Adipocyte (in vitro differentiated cells): Measurements from ENCODE around the gene FGF18.
A peak's percentile ranks its signal among the peaks of the same experiment; 100 is the strongest.

Source experiments
- DNase-seq: peaks from one replicate; pipeline ENCODE4 v3.0.0-alpha.2; 2015; ENCODE audit warnings: low read depth
- H3K27me3 ChIP-seq: replicated peaks from 2 replicates; pipeline ENCODE4 v1.7.0; 2013; ENCODE audit warnings: mild to moderate bottlenecking, low read length, moderate library complexity; ENCODE audit not compliant: control insufficient read depth, insufficient read depth
- H3K36me3 ChIP-seq: 2 replicates; pipeline ENCODE4 v1.7.0; 2013; ENCODE audit warnings: low read length, mild to moderate bottlenecking, moderate library complexity; ENCODE audit not compliant: control insufficient read depth, insufficient read depth, severe bottlenecking
- H3K4me1 ChIP-seq: 2 replicates; pipeline ENCODE4 v1.7.0; 2013; ENCODE audit warnings: mild to moderate bottlenecking, low read length, moderate library complexity; ENCODE audit not compliant: control insufficient read depth, insufficient read depth
- H3K4me3 ChIP-seq: 2 replicates; pipeline ENCODE4 v1.7.0; 2013; ENCODE audit warnings: mild to moderate bottlenecking, low read length, moderate library complexity
- H3K9ac ChIP-seq: 2 replicates; pipeline ENCODE4 v1.7.0; 2013; ENCODE audit warnings: mild to moderate bottlenecking, low read length, moderate library complexity
- H3K9me3 ChIP-seq: 2 replicates; pipeline ENCODE4 v1.7.0; 2013; ENCODE audit warnings: mild to moderate bottlenecking, low read length, moderate library complexity; ENCODE audit not compliant: control insufficient read depth

Gene FGF18

DNA sequence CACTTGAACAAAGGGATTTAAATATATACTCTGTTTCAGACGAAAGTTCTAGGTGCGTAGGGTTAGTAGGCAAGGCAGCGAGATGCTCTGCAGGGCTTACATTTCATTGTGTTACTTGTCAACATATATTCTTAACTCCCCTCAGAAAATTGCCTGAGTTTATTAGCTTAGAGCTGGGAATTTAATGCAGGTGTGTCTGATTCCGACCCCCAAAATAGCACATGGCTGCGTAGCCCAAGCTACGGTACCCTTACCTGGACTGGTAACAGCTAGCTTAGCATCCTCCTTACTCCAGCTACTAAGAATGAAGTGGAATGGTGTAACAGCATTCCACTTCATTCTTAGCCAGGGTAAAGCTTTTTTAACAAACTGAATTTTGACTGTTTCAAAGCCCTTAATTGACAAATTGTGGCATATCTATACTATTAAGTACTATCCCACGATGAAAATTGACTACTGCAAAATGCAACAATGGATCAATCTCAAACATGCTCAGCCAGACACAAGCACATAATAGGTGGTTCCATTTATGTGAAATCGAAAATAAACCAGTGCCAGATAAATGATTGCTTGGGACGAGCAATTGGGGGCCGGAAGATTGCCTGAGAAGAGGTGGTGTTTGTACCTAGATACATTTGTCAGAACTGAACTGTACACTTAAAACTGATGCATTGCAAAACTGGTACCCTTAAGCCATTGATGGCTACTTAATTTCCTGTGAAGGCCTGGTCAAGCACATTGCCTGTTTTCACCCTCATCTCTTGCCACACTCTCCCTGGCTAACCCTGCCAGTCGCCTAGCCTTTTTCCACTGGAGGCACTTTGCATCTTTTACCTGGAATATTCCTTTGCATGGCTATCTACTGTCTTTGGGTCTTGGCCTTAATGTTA lies 3.0 kb upstream of the FGF18 start:
- H3K36me3 ChIP-seq: peaks cover 38% of the 10 kb centered on the region
- no peak for DNase-seq
- H3K4me3 ChIP-seq: no peak overlapping the region
- no peaks in the 10 kb centered on the region for H3K27me3 ChIP-seq
- H3K4me1 ChIP-seq: peaks cover 23% of the 10 kb centered on the region
- no peak overlapping the region for H3K9ac ChIP-seq
- no peaks in the 10 kb centered on the region for H3K9me3 ChIP-seq

DNA sequence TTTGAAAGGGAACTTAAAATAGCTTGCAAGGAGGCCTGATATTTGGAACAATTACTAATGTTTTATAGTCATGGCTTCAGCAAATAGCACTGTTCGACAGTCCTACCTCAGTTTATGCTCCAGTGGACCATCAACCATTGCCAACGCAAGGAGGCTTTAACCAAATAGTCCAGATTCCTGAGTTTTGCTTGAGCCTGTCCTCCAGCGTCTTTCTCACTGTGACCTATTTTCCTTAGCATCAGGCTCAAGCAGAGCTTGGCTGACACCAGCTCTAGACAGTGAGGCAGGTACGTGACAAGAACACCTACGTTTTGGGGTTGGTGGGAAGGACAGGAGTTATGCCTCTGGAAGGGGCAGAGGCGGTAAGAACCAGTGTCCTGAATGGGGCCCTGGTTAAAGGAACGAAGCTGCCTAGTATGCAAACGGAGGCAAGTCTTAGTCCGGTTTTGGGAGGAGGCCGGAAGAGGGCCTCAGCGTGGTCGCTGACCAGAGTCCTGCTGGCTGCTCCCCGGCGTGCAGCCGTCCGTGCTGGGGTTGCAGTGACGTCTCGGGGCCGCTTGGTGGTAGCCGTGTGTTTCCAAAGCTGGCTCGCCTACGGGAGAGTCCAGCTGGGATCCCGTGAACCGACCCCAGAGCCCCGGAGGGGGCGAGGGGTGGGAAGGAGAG lies 998 bp upstream of the FGF18 start:
- H3K9me3 ChIP-seq: no peaks in the 10 kb centered on the region
- peaks cover 25% of the 10 kb centered on the region for H3K4me1 ChIP-seq
- DNase-seq: peak; percentile 94
- H3K27me3 ChIP-seq: no peaks in the 10 kb centered on the region
- peak overlapping the region; percentile 69 for H3K4me3 ChIP-seq
- no peak overlapping the region for H3K9ac ChIP-seq
- H3K36me3 ChIP-seq: peaks cover 18% of the 10 kb centered on the region

DNA sequence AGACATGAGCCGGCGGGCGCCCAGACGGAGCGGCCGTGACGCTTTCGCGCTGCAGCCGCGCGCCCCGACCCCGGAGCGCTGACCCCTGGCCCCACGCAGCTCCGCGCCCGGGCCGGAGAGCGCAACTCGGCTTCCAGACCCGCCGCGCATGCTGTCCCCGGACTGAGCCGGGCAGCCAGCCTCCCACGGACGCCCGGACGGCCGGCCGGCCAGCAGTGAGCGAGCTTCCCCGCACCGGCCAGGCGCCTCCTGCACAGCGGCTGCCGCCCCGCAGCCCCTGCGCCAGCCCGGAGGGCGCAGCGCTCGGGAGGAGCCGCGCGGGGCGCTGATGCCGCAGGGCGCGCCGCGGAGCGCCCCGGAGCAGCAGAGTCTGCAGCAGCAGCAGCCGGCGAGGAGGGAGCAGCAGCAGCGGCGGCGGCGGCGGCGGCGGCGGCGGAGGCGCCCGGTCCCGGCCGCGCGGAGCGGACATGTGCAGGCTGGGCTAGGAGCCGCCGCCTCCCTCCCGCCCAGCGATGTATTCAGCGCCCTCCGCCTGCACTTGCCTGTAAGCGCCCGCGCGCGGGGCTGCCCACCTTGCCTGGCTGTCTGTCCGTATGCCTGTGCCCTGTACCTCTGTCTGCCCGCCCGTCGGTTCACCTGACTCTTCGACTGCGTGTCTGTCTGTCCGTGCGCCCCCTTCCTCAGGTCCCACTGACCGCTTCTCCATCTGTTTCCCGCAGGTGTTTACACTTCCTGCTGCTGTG lies 412 bp downstream of the FGF18 start:
- DNase-seq: peak; percentile 71
- Histone ChIP-seq H3K36me3 (peaks cover 6% of the 10 kb centered on the region), H3K9ac (no peak overlapping the region), H3K4me1 (peaks cover 25% of the 10 kb centered on the region), H3K27me3 (no peaks in the 10 kb centered on the region), H3K4me3 (peak overlapping the region; percentile 60), H3K9me3 (no peaks in the 10 kb centered on the region)

DNA sequence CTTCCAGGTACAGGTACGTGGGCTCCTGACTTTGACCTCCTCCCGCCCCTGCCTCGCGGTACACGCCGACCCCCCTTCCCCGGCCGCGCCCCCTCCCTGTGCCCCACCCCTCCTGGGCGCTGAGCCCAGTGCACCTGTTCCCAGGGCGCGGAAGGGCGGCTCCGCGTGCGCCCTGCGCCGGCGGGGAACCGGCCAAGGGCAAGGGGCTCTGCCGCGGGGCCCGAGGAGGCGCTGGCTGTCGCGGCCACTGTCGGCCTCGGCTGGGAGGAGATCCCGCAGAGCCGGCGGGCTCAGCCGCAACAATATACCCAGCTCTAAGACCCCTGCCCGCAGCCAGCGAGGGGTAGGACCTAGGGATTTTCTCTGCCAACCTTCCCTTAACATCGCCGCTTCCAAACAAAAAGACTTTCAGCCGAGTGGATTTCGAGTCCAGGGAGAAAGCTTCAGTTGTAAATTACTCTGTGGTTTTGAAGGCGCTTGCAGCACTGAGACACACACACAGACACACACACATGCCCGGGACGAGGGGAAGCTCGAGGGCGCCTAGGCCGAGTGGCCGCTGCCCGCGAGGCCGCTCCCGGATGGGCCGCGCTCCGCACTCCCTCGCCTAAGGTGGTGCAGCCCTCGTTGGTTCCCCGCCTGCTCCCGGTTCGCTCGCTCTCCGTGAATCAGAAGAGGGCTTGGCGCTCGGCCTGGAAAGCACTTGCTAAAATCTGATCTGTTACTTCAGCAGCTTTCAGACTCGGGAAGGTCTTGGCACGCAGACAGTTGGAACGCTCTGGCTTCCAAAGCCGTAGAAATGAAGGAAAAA lies 1.2 kb downstream of the FGF18 start:
- Histone ChIP-seq H3K4me3 (peak overlapping the region; percentile 68), H3K36me3 (peaks cover 6% of the 10 kb centered on the region), H3K4me1 (peaks cover 22% of the 10 kb centered on the region), H3K27me3 (no peaks in the 10 kb centered on the region), H3K9ac (no peak overlapping the region), H3K9me3 (no peaks in the 10 kb centered on the region)
- DNase-seq: peak; percentile 89

DNA sequence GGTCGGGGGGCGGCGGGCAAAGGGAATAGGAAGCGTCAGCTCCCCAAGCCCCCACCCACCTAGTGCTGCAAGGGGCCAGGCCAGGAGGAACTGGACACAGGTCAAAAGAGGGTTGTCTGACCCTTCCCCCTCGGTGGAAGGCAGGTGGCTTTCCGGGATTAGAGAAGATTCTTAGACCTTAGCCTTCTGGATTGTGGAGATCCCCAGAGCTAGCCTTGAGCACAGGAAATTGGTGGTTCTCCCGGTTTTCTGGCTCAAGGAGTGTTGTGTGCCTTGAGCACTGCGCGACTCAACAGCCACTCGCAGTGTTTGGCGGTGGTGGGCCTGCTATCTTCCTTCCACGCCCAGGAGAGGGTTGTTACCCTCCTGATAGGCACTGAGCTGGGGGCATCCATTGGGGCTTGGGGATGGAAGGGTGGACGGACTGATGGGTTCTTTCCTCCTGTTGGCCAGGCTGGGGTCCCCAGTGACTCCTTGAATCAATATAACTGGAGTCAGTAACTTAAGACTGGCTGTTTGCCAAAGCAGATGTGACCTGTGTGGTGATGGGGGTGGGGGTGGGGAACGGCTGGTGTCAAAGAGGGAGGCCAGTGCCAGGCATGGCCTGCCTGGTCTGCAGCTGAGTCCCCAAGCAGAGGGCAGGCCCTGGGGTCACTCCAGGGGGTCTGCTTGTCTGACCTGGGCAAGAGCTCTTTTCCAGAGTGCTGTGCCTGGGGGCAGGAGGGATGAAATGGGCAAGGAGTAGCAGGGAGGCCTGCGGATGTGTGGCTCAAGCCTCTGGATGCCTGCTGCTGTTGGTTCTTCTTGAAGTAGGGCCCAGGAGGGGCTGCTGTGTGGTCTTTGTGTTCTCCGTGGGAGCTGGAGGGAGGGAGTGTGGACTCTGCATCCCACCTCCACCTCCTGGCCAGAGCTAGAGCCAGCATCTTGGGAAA lies 2.1 kb downstream of the FGF18 start:
- Histone ChIP-seq H3K4me1 (peaks cover 22% of the 10 kb centered on the region), H3K4me3 (peak overlapping the region; percentile 68), H3K9me3 (no peaks in the 10 kb centered on the region), H3K27me3 (no peaks in the 10 kb centered on the region), H3K36me3 (no peaks in the 10 kb centered on the region), H3K9ac (no peak overlapping the region)
- DNase-seq: no peak

DNA sequence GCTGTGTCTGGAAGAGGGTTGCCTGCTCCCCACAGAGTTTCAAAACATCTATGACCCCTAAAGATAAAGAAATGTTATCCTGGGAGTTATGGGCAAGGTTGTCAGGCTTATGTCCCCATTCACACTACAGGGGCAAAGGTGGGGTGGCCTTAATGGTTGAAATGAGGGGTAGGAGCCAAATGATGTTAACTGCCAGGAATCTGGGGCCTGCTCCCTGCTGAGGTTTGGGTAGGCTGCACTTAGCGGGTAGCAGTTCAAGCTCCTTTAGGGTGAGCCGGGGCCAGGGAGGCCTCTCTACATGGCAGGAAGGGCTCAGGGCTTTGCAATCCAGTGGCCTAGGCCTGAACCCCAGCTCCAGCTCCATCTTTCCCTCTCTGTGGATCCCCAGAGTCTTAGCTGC lies 3.0 kb downstream of the FGF18 start:
- Histone ChIP-seq H3K36me3 (no peaks in the 10 kb centered on the region), H3K27me3 (no peaks in the 10 kb centered on the region), H3K4me3 (no peak overlapping the region), H3K9me3 (no peaks in the 10 kb centered on the region), H3K9ac (no peak overlapping the region), H3K4me1 (peaks cover 22% of the 10 kb centered on the region)
- DNase-seq: no peak

DNA sequence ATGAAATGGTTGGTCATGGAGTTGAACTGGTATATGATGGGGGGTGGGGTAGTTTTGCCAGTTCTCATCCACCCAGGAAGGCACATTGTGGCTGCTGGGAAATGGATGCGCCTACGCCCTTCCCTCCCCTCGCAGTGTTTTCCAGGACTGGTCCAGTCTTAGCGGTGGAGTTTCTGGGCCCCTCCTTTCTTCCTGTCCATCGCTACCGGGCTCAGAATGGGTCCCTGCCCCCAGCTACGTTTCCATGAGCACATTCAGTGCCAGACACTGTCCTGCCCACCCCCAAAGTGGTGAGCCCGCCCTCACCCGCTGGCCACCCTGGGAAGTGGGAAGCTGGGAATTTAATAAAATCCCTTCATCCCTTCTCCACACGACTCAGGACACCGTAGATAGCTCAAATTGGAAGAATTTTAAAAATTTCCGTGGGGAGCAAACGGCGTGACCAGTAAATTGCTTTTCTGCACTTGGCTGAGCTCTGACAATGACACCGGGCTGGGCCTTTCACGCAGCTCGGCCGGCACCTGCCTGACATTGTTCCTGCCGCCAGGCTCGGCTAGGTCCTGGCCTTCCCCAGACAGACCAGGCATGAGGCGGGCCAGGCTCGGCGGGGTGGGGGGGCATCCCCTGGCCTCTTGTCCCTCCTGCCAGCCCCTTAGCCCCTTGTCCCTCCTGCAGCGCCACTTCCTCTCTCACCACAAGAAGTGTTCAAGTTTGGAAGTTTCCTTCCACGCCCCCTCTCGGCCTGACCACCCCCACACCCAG lies 3.6 kb downstream of the FGF18 start:
- no peaks in the 10 kb centered on the region for H3K9me3 ChIP-seq
- H3K4me3 ChIP-seq: no peak overlapping the region
- peaks cover 22% of the 10 kb centered on the region for H3K4me1 ChIP-seq
- H3K27me3 ChIP-seq: no peaks in the 10 kb centered on the region
- DNase-seq: no peak
- H3K9ac ChIP-seq: no peak overlapping the region
- no peaks in the 10 kb centered on the region for H3K36me3 ChIP-seq

DNA sequence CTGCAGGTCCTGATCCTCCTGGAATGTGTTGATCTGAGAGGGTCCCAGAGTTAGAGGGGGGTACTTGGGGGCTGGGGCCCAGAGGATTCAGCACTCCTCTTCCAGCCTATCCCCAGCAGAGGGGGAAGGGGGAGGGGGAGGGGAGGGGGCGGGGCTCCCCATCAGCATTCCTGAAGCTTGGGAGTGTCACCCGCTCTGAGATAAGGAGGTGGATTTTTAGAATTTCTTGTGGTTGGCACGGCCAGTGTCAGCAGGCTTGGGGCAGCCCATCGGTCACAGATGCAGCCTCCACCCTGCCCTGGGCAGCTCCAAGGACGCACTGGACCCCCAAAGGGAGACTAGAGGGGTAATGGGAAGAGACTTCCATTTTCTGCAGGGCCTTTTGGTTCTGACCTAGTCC lies 5.3 kb downstream of the FGF18 start:
- Histone ChIP-seq H3K27me3 (no peaks in the 10 kb centered on the region), H3K4me1 (peaks cover 13% of the 10 kb centered on the region), H3K9ac (no peak overlapping the region), H3K36me3 (no peaks in the 10 kb centered on the region), H3K4me3 (no peak overlapping the region), H3K9me3 (no peaks in the 10 kb centered on the region)
- DNase-seq: no peak

DNA sequence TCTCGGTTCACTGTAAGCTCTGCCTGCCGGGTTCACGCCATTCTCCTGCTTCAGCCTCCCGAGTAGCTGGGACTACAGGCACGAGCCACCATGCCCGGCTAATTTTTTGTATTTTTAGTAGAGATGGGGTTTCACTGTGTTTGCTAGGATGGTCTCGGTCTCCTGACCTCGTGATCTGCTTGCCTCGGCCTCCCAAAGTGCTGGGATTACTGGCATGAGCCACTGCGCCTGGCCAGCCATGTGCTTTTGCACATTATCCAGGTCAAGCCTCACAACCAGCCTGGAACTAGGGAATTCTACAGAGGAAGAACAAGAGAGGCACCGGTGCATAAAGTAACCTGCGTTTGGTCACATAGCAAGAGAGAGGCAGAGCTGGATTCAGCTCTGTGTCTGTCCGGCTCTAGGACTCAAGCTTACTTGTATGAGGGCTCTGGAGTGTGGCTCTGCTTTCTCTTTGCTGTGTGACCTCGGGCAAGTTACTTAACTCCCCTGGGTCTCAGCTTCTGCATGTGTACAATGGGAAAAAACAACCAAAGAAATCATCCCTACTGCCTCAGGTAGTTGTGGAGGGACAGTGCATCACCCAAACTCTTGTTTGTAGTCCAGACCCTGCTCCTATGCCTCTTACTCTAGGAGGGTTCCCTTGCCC lies 6.3 kb downstream of the FGF18 start:
- no peaks in the 10 kb centered on the region for H3K9me3 ChIP-seq
- H3K9ac ChIP-seq: no peak overlapping the region
- no peak overlapping the region for H3K4me3 ChIP-seq
- no peak for DNase-seq
- no peaks in the 10 kb centered on the region for H3K27me3 ChIP-seq
- no peaks in the 10 kb centered on the region for H3K36me3 ChIP-seq
- H3K4me1 ChIP-seq: peaks cover 7% of the 10 kb centered on the region
